Measurements from ENCODE around the gene DELE1.

The DELE1 gene

DNA sequence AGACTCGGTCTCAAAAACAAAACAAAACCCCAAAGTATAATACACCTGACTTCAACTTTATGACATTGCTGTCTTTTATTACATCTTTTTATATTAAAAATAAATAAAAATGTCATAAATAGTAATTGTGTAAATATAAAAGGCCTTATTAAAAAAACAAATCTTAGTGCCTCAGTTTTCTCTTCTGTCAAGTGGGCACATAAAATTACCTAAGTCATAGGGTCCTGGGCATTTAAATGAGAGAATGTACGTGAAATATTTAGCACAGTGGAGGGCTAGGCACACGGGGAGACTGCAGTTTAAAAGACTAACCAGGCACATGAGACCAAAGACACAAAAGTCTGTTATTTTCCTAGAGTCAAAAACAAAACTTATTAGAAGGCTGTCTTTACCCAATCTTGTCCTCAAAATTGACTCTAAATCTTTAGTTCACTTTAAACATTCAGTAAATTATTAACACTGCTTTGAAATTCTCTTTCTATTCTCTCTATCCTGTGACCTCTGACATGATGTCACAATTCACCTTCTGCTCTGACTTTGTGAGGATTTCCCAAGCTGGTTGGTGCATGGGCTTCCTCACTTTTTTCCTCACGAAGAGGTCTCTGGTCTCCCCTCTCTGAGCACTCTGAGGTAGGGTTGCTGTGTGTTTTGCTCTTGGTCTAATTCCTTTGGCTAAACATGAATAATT lies 42.7 kb downstream of the DELE1 start:
- POLR2A ChIA-PET: no interaction called here
- H3K4me3 ChIP-seq (ENCODE audit: low read depth, low read length): no peak overlapping the region

GRCh38 chr5:141966963-141967333 lies 43.3 kb downstream of the DELE1 start:
- ChIA-PET POLR2A (no interaction called here), CTCF (interaction anchor here (2.8 to 20.8 kb wide), 4 partner anchors 8 to 270 kb away, joined by 14 to 828 read pairs (median 74); partner anchors contain the start of genes PCDH1 and PCDH12)
- no peak for DNase-seq (ENCODE audit: low read depth, low spot score)
- no peak for TF ChIP-seq CTCF (IDR thresholded peaks at IDR 0.05; ENCODE audit: insufficient read depth, low read length, missing control alignments)
- H3K4me3 ChIP-seq (ENCODE audit: low read depth, low read length): no peak overlapping the region

More for the DNA sequence above, 42.7 kb downstream of the DELE1 start:
- CTCF ChIA-PET: interaction anchor here (4.4 to 20.8 kb wide), 4 partner anchors 8 to 270 kb away, joined by 22 to 828 read pairs (median 194); partner anchors contain the start of genes PCDH1 and PCDH12
- no peak for DNase-seq (ENCODE audit: low read depth, low spot score)
- TF ChIP-seq CTCF (IDR thresholded peaks at IDR 0.05; ENCODE audit: insufficient read depth, low read length, missing control alignments): no peak

GRCh38 chr5:141968914-141969608 lies 45.4 kb downstream of the DELE1 start, which contains the start of gene RNF14:
TSS of gene RNF14 (plus strand) at chr5:141969105. CDS start at chr5:141973589, 4,484 bp downstream.
- POLR2A ChIA-PET: interaction anchor here (0.5 to 1.5 kb wide), 11 partner anchors 8 to 649 kb away, joined by 3 to 7 read pairs (median 3); partner anchors contain the start of genes DELE1, RELL2 and TAF7
- TF ChIP-seq CTCF (IDR thresholded peaks at IDR 0.05; ENCODE audit: insufficient read depth, low read length, missing control alignments): peak; percentile 88
- CTCF ChIA-PET: interaction anchor here (0.6 to 20.8 kb wide), 39 partner anchors 10 to 358 kb away, joined by 3 to 828 read pairs (median 6); partner anchors contain the start of genes ARAP3, DELE1, GNPDA1 and PCDH1
- DNase-seq (ENCODE audit: low read depth, low spot score): peak; percentile 28
- H3K4me3 ChIP-seq (ENCODE audit: low read depth, low read length): peak within 1 kb of the TSS; percentile 88

DNA sequence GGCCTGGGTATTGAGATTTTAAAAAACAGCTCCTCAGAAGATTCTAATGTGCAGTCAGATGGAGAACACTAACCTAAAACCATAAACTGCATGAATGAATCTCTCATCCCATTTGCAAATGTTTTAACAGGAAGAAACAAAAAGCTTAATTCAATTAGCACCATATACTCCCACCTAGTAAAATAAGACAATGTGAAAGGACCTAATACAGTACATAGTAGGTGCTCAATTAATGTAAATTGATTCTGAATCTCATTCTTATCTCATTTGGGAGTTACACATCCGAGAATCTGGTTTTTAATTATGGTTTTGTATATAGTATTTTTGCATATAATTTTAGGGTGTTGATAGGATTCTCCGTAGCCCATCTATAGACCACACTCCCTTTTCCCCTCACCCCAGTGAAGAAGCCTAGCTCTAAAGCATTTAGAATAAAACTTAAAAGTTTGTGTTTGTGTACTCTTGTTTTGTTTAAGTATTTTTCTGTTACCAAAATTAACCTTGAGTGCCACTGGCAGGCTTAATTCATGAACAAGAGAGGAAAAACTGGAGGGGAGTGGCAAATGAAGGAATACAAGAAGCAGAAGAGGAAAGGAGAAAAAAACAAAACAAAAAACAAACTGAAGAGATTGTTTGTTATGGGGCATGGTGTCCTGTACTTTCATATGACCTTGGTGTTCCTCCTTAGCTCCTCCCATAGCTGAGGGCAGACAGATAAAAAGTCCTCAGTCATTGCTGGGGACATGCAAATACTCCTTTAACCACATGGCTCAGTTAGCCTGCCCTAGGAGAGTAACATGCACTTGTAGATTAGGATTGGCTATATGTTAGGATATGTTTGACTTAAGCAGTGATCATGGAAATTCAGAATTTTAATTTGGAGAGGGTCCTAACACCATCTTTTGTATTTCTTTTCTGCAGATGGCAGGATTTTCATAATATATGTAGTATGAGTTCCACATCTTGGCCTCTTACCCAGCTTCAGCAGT lies 46.4 kb downstream of the DELE1 start:
- DNase-seq (ENCODE audit: low read depth, low spot score): no peak
- ChIA-PET POLR2A (interaction anchor here (0.5 to 1.5 kb wide), 8 partner anchors 8 to 572 kb away, joined by 3 to 7 read pairs (median 3); partner anchors contain the start of gene RELL2), CTCF (interaction anchor here (0.6 to 20.8 kb wide), 30 partner anchors 9 to 347 kb away, joined by 3 to 828 read pairs (median 7); partner anchors contain the start of genes ARAP3, DELE1, GNPDA1 and PCDH1)
- peak overlapping the region; percentile 88 for H3K4me3 ChIP-seq (ENCODE audit: low read depth, low read length)
- no peak for TF ChIP-seq CTCF (IDR thresholded peaks at IDR 0.05; ENCODE audit: insufficient read depth, low read length, missing control alignments)

DNA sequence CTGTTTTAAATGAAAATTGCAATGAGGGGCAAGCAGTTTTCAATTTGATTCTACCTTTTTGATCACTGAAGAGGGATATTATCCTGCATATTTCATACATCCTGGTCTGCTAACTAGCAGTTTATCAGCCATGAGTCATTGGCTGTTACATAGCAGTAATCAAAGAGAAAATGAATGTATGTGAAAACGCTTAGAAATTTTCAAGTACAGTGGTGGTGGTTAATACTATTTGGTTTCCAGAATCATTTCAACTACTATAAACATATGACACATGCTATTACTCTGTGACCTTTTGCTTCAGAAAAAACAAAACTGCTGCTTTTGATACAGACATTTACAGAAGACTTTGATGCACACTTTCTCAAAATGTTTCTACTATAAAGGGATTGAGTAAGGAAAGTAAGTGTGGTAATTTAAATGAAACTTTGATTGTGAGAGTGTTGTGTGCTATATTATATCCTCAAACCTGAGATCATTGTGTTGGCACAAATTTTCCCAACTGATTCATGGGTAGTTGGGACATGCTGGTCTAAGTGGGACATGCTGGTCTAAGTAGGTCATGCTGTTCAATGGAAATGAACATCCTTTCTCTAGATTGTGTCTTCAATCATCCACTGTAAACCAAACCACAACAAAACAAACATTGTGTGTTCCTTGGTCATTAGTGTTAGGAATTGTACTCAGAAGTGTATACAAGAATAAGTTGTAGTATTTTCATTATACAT lies 50.4 kb downstream of the DELE1 start:
- no peak overlapping the region for H3K4me3 ChIP-seq (ENCODE audit: low read depth, low read length)
- CTCF ChIA-PET: interaction anchor here (1.1 to 1.4 kb wide), 3 partner anchors 14 to 169 kb away, joined by 3 to 6 read pairs (median 4); no protein-coding TSS in a partner anchor
- no peak for TF ChIP-seq CTCF (IDR thresholded peaks at IDR 0.05; ENCODE audit: insufficient read depth, low read length, missing control alignments)
- peak; percentile 49 for DNase-seq (ENCODE audit: low read depth, low spot score)
- POLR2A ChIA-PET: no interaction called here
